MCF 10A (cell line): Measurements from ENCODE around the gene ABHD8. TPM values are rescaled to one million over a fixed set of nuclear protein-coding genes. Genes with fewer than 3 reads are reported as not detected.

Experiments
- BruUV-seq: library from RNA; stranded (reverse); fragments of 400-500 nt; replicated peaks from 2 replicates; lab custom pipeline; 2021; lab: Mats Ljungman, UMichigan
- CTCF ChIA-PET: fragments of 300-600 bp; sonication (Branson Sonifier 250); formaldehyde crosslinking; extraction: SDS; loops from one replicate; lab custom pipeline; 2021; ENCODE audit warnings: antibody characterized with exemption, inconsistent platforms; lab: Yijun Ruan, JAX
- POLR2A ChIA-PET: fragments of 300-600, 350-650 bp; sonication (Branson Sonifier 250); formaldehyde crosslinking; extraction: SDS; loops from one replicate; lab custom pipeline; 2020; ENCODE audit warnings: antibody characterized with exemption, inconsistent platforms; lab: Yijun Ruan, JAX
- DNase-seq: peaks from one replicate; pipeline ENCODE4 v3.0.0-alpha.2; 2018; ENCODE audit not compliant: unreplicated experiment
- H3K27ac Mint-ChIP-seq: one replicate; pipeline ENCODE4 v1.8.0; 2022; ENCODE audit warnings: mild to moderate bottlenecking, low read depth, mixed read lengths; ENCODE audit not compliant: unreplicated experiment
- H3K27me3 Mint-ChIP-seq: one replicate; pipeline ENCODE4 v1.8.0; 2022; ENCODE audit warnings: mixed read lengths; ENCODE audit not compliant: insufficient read depth, unreplicated experiment
- H3K36me3 Mint-ChIP-seq: one replicate; pipeline ENCODE4 v1.8.0; 2022; ENCODE audit warnings: mild to moderate bottlenecking, moderate library complexity, mixed read lengths; ENCODE audit not compliant: insufficient read depth, unreplicated experiment
- H3K4me1 Mint-ChIP-seq: one replicate; pipeline ENCODE4 v1.8.0; 2022; ENCODE audit warnings: mixed read lengths; ENCODE audit not compliant: insufficient read depth, unreplicated experiment
- H3K4me3 Mint-ChIP-seq: one replicate; pipeline ENCODE4 v1.8.0; 2022; ENCODE audit warnings: mild to moderate bottlenecking, moderate library complexity, mixed read lengths; ENCODE audit not compliant: unreplicated experiment
- H3K9me3 Mint-ChIP-seq: one replicate; pipeline ENCODE4 v1.8.0; 2022; ENCODE audit warnings: mixed read lengths; ENCODE audit not compliant: unreplicated experiment
- CTCF ChIP-seq: fragments of 200-600 bp; IDR thresholded peaks from one replicate; pipeline ENCODE4 v1.8.0; 2022; ENCODE audit warnings: antibody characterized with exemption, mild to moderate bottlenecking; ENCODE audit not compliant: unreplicated experiment
- intact Hi-C: fragments of 100-400 bp; cut with micrococcal nuclease; formaldehyde crosslinking; loops from 2 replicates; pipeline ENCODE4 v1.14.1; 2022
- total RNA-seq: library from RNA; stranded (reverse); gene quantifications from 2 replicates; pipeline ENCODE4 v1.2.3, GENCODE V29; 2022

ABHD8 gene
- total RNA-seq, 1 experiment from 2014 or later, result 4.1 TPM

- Mint-ChIP-seq H3K4me1 (peaks cover 15% of the 10 kb centered on the region), H3K9me3 (no peaks in the 10 kb centered on the region), H3K27ac (peak within 1 kb of the TSS; percentile 93), H3K4me3 (peak within 1 kb of the TSS; percentile 98), H3K36me3 (peaks cover 15% of the 10 kb centered on the region), H3K27me3 (no peaks in the 10 kb centered on the region)
- ChIA-PET CTCF (interaction anchor here (0.5 to 1.3 kb wide), 4 partner anchors 32 to 576 kb away, joined by 3 to 4 read pairs (median 3); partner anchors contain the start of gene MRPL34), POLR2A (interaction anchor here (0.6 to 10.1 kb wide), 12 partner anchors 11 to 595 kb away, joined by 3 to 152 read pairs (median 4); partner anchors contain the start of genes ABHD8, BABAM1, CCDC124 and DDA1)
- TF ChIP-seq CTCF, result no peak
- intact Hi-C loops, result no loop called here
- TSS peak; percentile 60 for BruUV-seq
- DNase-seq, result peak; percentile 99
These were observed 33.8 kb upstream of the ABHD8 start, which contains the start of gene GTPBP3 for GRCh38 chr19:17336872-17337674. TSS of gene GTPBP3 (plus strand) at chr19:17337553. CDS start at chr19:17337612, 59 bp downstream.

- H3K36me3 Mint-ChIP-seq, result peaks cover 15% of the 10 kb centered on the region
- CTCF ChIA-PET, result interaction anchor here (0.6 to 1.4 kb wide), 8 partner anchors 11 to 74 kb away, joined by 3 to 5 read pairs (median 4); partner anchors contain the start of gene MRPL34
- no peaks in the 10 kb centered on the region for H3K9me3 Mint-ChIP-seq
- H3K4me1 Mint-ChIP-seq, result peaks cover 15% of the 10 kb centered on the region
- no peaks in the 10 kb centered on the region for H3K27me3 Mint-ChIP-seq
- intact Hi-C loops, result no loop called here
- no peak for DNase-seq
- no TSS peak for BruUV-seq
- no peak overlapping the region for H3K27ac Mint-ChIP-seq
- TF ChIP-seq CTCF, result no peak
- POLR2A ChIA-PET, result interaction anchor here (0.7 to 10.1 kb wide), 9 partner anchors 9 to 592 kb away, joined by 3 to 152 read pairs (median 5); partner anchors contain the start of genes ABHD8, DDA1, MRPL34 and MVB12A
- H3K4me3 Mint-ChIP-seq, result peak overlapping the region; percentile 79
These were observed 32.4 kb upstream of the ABHD8 start for GRCh38 chr19:17335575-17335974.

- DNase-seq, result peak; percentile 98
- H3K9me3 Mint-ChIP-seq, result no peaks in the 10 kb centered on the region
- CTCF ChIA-PET, result interaction anchor here (0.6 to 1.4 kb wide), 6 partner anchors 10 to 43 kb away, joined by 3 to 5 read pairs (median 4); partner anchors contain the start of gene MRPL34
These were observed 31.5 kb upstream of the ABHD8 start, which contains the start of gene ANO8 for GRCh38 chr19:17334414-17335409. TSS of gene ANO8 (minus strand) at chr19:17334855. CDS start at chr19:17334670, 185 bp downstream.

More at GRCh38 chr19:17334414-17335409, 31.5 kb upstream of the ABHD8 start, which contains the start of gene ANO8:
- TF ChIP-seq CTCF, result no peak
- Mint-ChIP-seq H3K4me1 (peaks cover 15% of the 10 kb centered on the region), H3K36me3 (peaks cover 23% of the 10 kb centered on the region), H3K27me3 (no peaks in the 10 kb centered on the region), H3K4me3 (peak within 1 kb of the TSS; percentile 79), H3K27ac (peak within 1 kb of the TSS; percentile 69)
- POLR2A ChIA-PET, result interaction anchor here (0.7 to 10.1 kb wide), 12 partner anchors 8 to 526 kb away, joined by 3 to 152 read pairs (median 6); partner anchors contain the start of genes ABHD8, DDA1, MRPL34 and MVB12A
- no TSS peak for BruUV-seq
- intact Hi-C loops, result loop anchor here (1.0 kb wide), 2 partner anchors 17 to 29 kb away; partner anchors contain the start of gene MRPL34
